A673 (cell line): ENCODE data around the gene NPNT.

Experiments used
- CTCF ChIP-seq: fragments of 300-800, 200-600 bp; sonication (generic); conservative IDR thresholded peaks from 2 replicates; pipeline ENCODE4 v1.5.1; 2017; ENCODE audit warnings: low read depth, mild to moderate bottlenecking, antibody characterized with exemption, low read length, moderate library complexity, mixed read lengths
- EZH2 ChIP-seq: fragments of 200-600 bp; sonication (generic); IDR thresholded peaks from 2 replicates; pipeline ENCODE4 v1.6.1; 2017; ENCODE audit warnings: borderline replicate concordance, low read depth, mild to moderate bottlenecking, mixed read lengths, antibody characterized with exemption, low read length; ENCODE audit not compliant: poor library complexity, severe bottlenecking

- no peak for TF ChIP-seq CTCF
- TF ChIP-seq EZH2 = no peak
Observed at GRCh38 chr4:105923497-105924238, 28.4 kb downstream of the NPNT start.
